Thyroid gland (tissue), 4 donors: ENCODE data around the gene ADGRD1. TPM values are rescaled to one million over a fixed set of nuclear protein-coding genes. Genes with fewer than 3 reads are reported as not detected.
A peak's percentile ranks its signal among the peaks of the same experiment; 100 is the strongest.

Experiments
- DNase-seq, 2 donors: peaks; one replicate each; pipeline ENCODE4 v3.0.0-alpha.2; 2019
- H3K27ac ChIP-seq, 3 donors: fragments of 200-600 bp; sonication (generic); 1 replicate in 2 of 3; 2 replicates in 1 of 3; pipeline ENCODE4 v1.5.1; 2016 to 2019; ENCODE audit warnings: mild to moderate bottlenecking in 1 of 3, moderate library complexity in 1 of 3
- H3K27me3 ChIP-seq: fragments of 200-600 bp; sonication (generic); one replicate; pipeline ENCODE4 v1.5.1; 2019
- H3K36me3 ChIP-seq, 2 donors: fragments of 200-600 bp; sonication (generic); one replicate each; pipeline ENCODE4 v1.5.1; 2016 to 2019
- H3K4me1 ChIP-seq, 2 donors: fragments of 200-600 bp; sonication (generic); one replicate each; pipeline ENCODE4 v1.5.1; 2017 to 2019
- H3K4me3 ChIP-seq, 3 donors: fragments of 200-600 bp; sonication (generic); replicated peaks in 1 of 3; 1 replicate in 2 of 3; 2 replicates in 1 of 3; pipeline ENCODE4 v1.5.1; 2016; ENCODE audit warnings: mild to moderate bottlenecking in 1 of 3
- H3K9me3 ChIP-seq: fragments of 200-600 bp; sonication (generic); one replicate; pipeline ENCODE4 v1.5.1; 2017
- CTCF ChIP-seq, 6 experiments: fragments of 200-600 bp in 3 of 6; fragments of 450-650 bp in 3 of 6; sonication (generic) in 3 of 6; IDR thresholded peaks; one replicate each; pipeline ENCODE4 v1.5.1; 2016 to 2019; ENCODE audit warnings: antibody characterized with exemption in 6 of 6, mild to moderate bottlenecking in 2 of 6, inconsistent platforms in 1 of 6, moderate library complexity in 1 of 6
- POLR2A ChIP-seq, 2 donors: fragments of 450-650 bp; IDR thresholded peaks; one replicate each; pipeline ENCODE4 v1.6.1; 2017; ENCODE audit warnings: antibody characterized with exemption in 2 of 2, mild to moderate bottlenecking in 2 of 2, moderate library complexity in 1 of 2
- WGBS, 2 donors: methylation state at CpG; one replicate each; pipeline ENCODE4 v1.1.5; 2017; 5-methylcytosine and 5-hydroxymethylcytosine counted together
- intact Hi-C: fragments of 100-400 bp; cut with DNase I; formaldehyde crosslinking; loops from one replicate; pipeline ENCODE4 v1.15.1; 2023
- total RNA-seq, 4 donors: library from RNA; depleted of rRNA; stranded (reverse); fragments of >200 nt; gene quantifications; one replicate each; pipeline ENCODE4 v1.2.3, GENCODE V29; 2016

Gene ADGRD1
- total RNA-seq, 4 donors from 2014 or later = 14.1 to 44.3 (median 24.7) TPM

GRCh38 chr12:131002216-131002631 lies 48.5 kb downstream of the ADGRD1 start:
- 67% methylated on average over 2 of the region's 2 CpGs for WGBS, 2 donors
- intact Hi-C loops = no loop called here
- no peaks in the 10 kb centered on the region for H3K27me3 ChIP-seq
- no peaks in the 10 kb centered on the region for H3K9me3 ChIP-seq
- H3K4me1 ChIP-seq = peaks cover 0 to 6% of the 10 kb centered on the region in 2 donors
- TF ChIP-seq POLR2A (IDR thresholded peaks at IDR 0.05) (no peak), CTCF (IDR thresholded peaks at IDR 0.05) (no peak)
- no peak overlapping the region for H3K4me3 ChIP-seq
- H3K27ac ChIP-seq = no peak overlapping the region
- no peak for DNase-seq
- H3K36me3 ChIP-seq = no peaks in the 10 kb centered on the region

GRCh38 chr12:131003036-131003715 lies 49.5 kb downstream of the ADGRD1 start:
- Histone ChIP-seq H3K27ac (no peak overlapping the region), H3K36me3 (no peaks in the 10 kb centered on the region), H3K9me3 (no peaks in the 10 kb centered on the region), H3K4me3 (no peak overlapping the region), H3K27me3 (no peaks in the 10 kb centered on the region), H3K4me1 (peaks cover 0 to 6% of the 10 kb centered on the region in 2 donors)
- DNase-seq = no peak
- intact Hi-C loops = no loop called here
- TF ChIP-seq POLR2A (IDR thresholded peaks at IDR 0.05) = no peak
- TF ChIP-seq CTCF (IDR thresholded peaks at IDR 0.05) = no peak
- 78 to 84% methylated on average over 12 to 18 of the region's 18 CpGs for WGBS, 2 donors

- no peak overlapping the region for H3K4me3 ChIP-seq
- no peaks in the 10 kb centered on the region for H3K9me3 ChIP-seq
- TF ChIP-seq CTCF (IDR thresholded peaks at IDR 0.05) (no peak), POLR2A (IDR thresholded peaks at IDR 0.05) (no peak)
- WGBS, 2 donors = 28 to 42% methylated on average over 18 of the region's 18 CpGs
- H3K36me3 ChIP-seq = no peaks in the 10 kb centered on the region
- peaks cover 0 to 6% of the 10 kb centered on the region in 2 donors for H3K4me1 ChIP-seq
- peak in 1 of 2 donors; percentile 29 for DNase-seq
- intact Hi-C loops = no loop called here
- H3K27ac ChIP-seq = no peak overlapping the region
- H3K27me3 ChIP-seq = no peaks in the 10 kb centered on the region
Measured at GRCh38 chr12:131003716-131004045, 50.0 kb downstream of the ADGRD1 start.

- 78 to 91% methylated on average over 12 to 18 of the region's 22 CpGs for WGBS, 2 donors
- Histone ChIP-seq H3K4me3 (no peak overlapping the region), H3K4me1 (peaks cover 0 to 6% of the 10 kb centered on the region in 2 donors), H3K36me3 (no peaks in the 10 kb centered on the region), H3K27me3 (no peaks in the 10 kb centered on the region), H3K9me3 (no peaks in the 10 kb centered on the region), H3K27ac (no peak overlapping the region)
- DNase-seq = no peak
- TF ChIP-seq POLR2A (IDR thresholded peaks at IDR 0.05) (no peak), CTCF (IDR thresholded peaks at IDR 0.05) (no peak)
- intact Hi-C loops = no loop called here
Measured at GRCh38 chr12:131004166-131004565, 50.5 kb downstream of the ADGRD1 start.

GRCh38 chr12:131005161-131006035 lies 51.7 kb downstream of the ADGRD1 start:
- Histone ChIP-seq H3K36me3 (no peaks in the 10 kb centered on the region), H3K4me1 (peaks cover 0 to 6% of the 10 kb centered on the region in 2 donors), H3K27ac (no peak overlapping the region), H3K4me3 (no peak overlapping the region), H3K9me3 (no peaks in the 10 kb centered on the region), H3K27me3 (no peaks in the 10 kb centered on the region)
- TF ChIP-seq CTCF (IDR thresholded peaks at IDR 0.05) (no peak), POLR2A (IDR thresholded peaks at IDR 0.05) (no peak)
- 78 to 93% methylated on average over 11 of the region's 18 CpGs for WGBS, 2 donors
- intact Hi-C loops = no loop called here
- DNase-seq = no peak
